Osteoblast (primary cell): ENCODE results near the gene TRPV3. TPM values are rescaled to one million over a fixed set of nuclear protein-coding genes. Genes with fewer than 3 reads are reported as not detected.

ENCODE experiments used
- DNase-seq: peaks from one replicate; pipeline ENCODE4 v3.0.0; 2011; ENCODE audit warnings: low spot score, mixed read lengths; ENCODE audit not compliant: insufficient read length; ENCODE audit errors: missing footprints
- H2AFZ ChIP-seq: 2 replicates; pipeline ENCODE4 v1.6.0; 2011; ENCODE audit warnings: mild to moderate bottlenecking, low read length
- H3K27ac ChIP-seq: 2 replicates; pipeline ENCODE4 v1.5.1; 2011; ENCODE audit warnings: mild to moderate bottlenecking, low read depth, low read length, moderate library complexity
- H3K27me3 ChIP-seq: 2 replicates; pipeline ENCODE4 v1.6.0; 2012; ENCODE audit warnings: mild to moderate bottlenecking, control low read depth, inconsistent platforms, low read length, moderate library complexity; ENCODE audit not compliant: insufficient read depth
- H3K36me3 ChIP-seq: 2 replicates; pipeline ENCODE4 v1.5.1; 2011; ENCODE audit warnings: mild to moderate bottlenecking, low read length, control low read depth, moderate library complexity; ENCODE audit not compliant: insufficient read depth
- H3K4me1 ChIP-seq: 2 replicates; pipeline ENCODE4 v1.5.1; 2011; ENCODE audit warnings: mild to moderate bottlenecking, low read length, control low read depth, moderate library complexity; ENCODE audit not compliant: insufficient read depth
- H3K4me2 ChIP-seq: 2 replicates; pipeline ENCODE4 v1.6.0; 2011; ENCODE audit warnings: mild to moderate bottlenecking, low read length; ENCODE audit not compliant: insufficient read depth
- H3K4me3 ChIP-seq: fragments of 200-600 bp; sonication (generic); 3 replicates; pipeline ENCODE4 v1.5.1; 2012; ENCODE audit warnings: mild to moderate bottlenecking, low read length, inconsistent platforms; ENCODE audit not compliant: insufficient read depth
- H3K79me2 ChIP-seq: 2 replicates; pipeline ENCODE4 v1.6.0; 2012; ENCODE audit warnings: mild to moderate bottlenecking, low read length, control low read depth, inconsistent platforms; ENCODE audit not compliant: insufficient read depth
- H3K9me3 ChIP-seq: 2 replicates; pipeline ENCODE4 v1.5.1; 2011; ENCODE audit warnings: low read depth, low read length, control low read depth
- H4K20me1 ChIP-seq: 2 replicates; pipeline ENCODE4 v1.6.0; 2012; ENCODE audit warnings: mild to moderate bottlenecking, low read length, control low read depth; ENCODE audit not compliant: insufficient read depth
- total RNA-seq: library from RNA; depleted of rRNA; stranded (reverse); fragments of >200 nt; gene quantifications from 2 replicates; pipeline ENCODE4 v1.2.3, GENCODE V29; 2012
- TF ChIP-seq, protein P1 (sequence below): IDR thresholded peaks from 2 replicates; pipeline ENCODE4 v1.5.1; 2011; ENCODE audit warnings: mild to moderate bottlenecking, low read depth, low read length, moderate library complexity; ENCODE audit errors: extremely low read depth

The TRPV3 gene
- total RNA-seq, 1 donor: 0.36 TPM

- Histone ChIP-seq H3K27ac (no peak overlapping the region), H3K9me3 (no peaks in the 10 kb centered on the region), H3K4me2 (no peak overlapping the region), H4K20me1 (no peaks in the 10 kb centered on the region), H3K79me2 (no peaks in the 10 kb centered on the region), H3K4me3 (no peak overlapping the region), H3K4me1 (no peaks in the 10 kb centered on the region), H2AFZ (no peak overlapping the region), H3K27me3 (no peaks in the 10 kb centered on the region), H3K36me3 (no peaks in the 10 kb centered on the region)
- no peak for DNase-seq
- TF ChIP-seq, protein P1, sequence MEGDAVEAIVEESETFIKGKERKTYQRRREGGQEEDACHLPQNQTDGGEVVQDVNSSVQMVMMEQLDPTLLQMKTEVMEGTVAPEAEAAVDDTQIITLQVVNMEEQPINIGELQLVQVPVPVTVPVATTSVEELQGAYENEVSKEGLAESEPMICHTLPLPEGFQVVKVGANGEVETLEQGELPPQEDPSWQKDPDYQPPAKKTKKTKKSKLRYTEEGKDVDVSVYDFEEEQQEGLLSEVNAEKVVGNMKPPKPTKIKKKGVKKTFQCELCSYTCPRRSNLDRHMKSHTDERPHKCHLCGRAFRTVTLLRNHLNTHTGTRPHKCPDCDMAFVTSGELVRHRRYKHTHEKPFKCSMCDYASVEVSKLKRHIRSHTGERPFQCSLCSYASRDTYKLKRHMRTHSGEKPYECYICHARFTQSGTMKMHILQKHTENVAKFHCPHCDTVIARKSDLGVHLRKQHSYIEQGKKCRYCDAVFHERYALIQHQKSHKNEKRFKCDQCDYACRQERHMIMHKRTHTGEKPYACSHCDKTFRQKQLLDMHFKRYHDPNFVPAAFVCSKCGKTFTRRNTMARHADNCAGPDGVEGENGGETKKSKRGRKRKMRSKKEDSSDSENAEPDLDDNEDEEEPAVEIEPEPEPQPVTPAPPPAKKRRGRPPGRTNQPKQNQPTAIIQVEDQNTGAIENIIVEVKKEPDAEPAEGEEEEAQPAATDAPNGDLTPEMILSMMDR: no peak
Observed at GRCh38 chr17:3479988-3480387, 77.6 kb downstream of the TRPV3 start.

DNA sequence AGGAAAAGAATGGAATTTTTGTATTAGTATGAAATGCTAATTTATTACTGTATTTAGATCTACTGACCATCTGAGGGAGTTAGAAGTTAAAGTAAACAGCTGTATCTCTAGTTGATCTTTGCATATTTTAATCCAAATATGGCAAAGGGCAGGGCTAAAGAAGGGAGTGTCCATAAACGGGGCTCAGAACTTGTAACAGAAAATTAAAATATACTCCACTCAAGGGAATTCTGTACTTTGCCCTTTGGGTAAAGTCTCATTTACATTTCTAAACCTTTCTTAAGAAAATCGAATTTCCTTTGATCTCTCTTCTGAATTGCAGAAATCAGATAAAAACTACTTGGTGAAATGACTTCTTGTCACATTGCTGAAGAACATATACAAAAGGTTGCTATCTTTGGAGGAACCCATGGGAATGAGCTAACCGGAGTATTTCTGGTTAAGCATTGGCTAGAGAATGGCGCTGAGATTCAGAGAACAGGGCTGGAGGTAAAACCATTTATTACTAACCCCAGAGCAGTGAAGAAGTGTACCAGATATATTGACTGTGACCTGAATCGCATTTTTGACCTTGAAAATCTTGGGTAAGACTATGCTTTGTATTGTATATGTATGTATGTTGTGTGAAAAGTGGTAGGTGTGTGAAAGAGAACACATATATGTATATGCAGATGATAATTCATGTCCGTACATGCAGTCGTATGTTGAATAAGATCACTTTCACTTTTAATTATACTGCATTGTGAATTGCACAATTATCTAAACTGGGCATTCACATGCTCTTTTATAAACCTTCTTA is 81.6 kb downstream of the TRPV3 start, which contains the start of gene ASPA:
Gene ASPA (plus strand): TSS at position 186 of the 799 bp plus-strand sequence. CDS start 163 bp downstream, at position 349.
- Histone ChIP-seq H2AFZ (peak within 1 kb of the TSS; percentile 82), H3K4me1 (no peaks in the 10 kb centered on the region), H3K27ac (no peak within 1 kb of the TSS), H3K4me2 (peak within 1 kb of the TSS; percentile 83), H3K36me3 (no peaks in the 10 kb centered on the region), H3K9me3 (no peaks in the 10 kb centered on the region), H3K27me3 (no peaks in the 10 kb centered on the region), H3K4me3 (peak within 1 kb of the TSS; percentile 76), H3K79me2 (no peaks in the 10 kb centered on the region), H4K20me1 (no peaks in the 10 kb centered on the region)
- DNase-seq: no peak
- TF ChIP-seq, protein P1: no peak

- TF ChIP-seq, protein P1: no peak
- Histone ChIP-seq H2AFZ (no peak overlapping the region), H3K36me3 (no peaks in the 10 kb centered on the region), H3K9me3 (no peaks in the 10 kb centered on the region), H3K27me3 (no peaks in the 10 kb centered on the region), H3K79me2 (no peaks in the 10 kb centered on the region), H3K27ac (no peak overlapping the region), H3K4me1 (no peaks in the 10 kb centered on the region), H4K20me1 (no peaks in the 10 kb centered on the region), H3K4me2 (peak overlapping the region; percentile 83), H3K4me3 (no peak overlapping the region)
- no peak for DNase-seq
Observed at GRCh38 chr17:3475251-3475685, 82.3 kb downstream of the TRPV3 start.

DNA sequence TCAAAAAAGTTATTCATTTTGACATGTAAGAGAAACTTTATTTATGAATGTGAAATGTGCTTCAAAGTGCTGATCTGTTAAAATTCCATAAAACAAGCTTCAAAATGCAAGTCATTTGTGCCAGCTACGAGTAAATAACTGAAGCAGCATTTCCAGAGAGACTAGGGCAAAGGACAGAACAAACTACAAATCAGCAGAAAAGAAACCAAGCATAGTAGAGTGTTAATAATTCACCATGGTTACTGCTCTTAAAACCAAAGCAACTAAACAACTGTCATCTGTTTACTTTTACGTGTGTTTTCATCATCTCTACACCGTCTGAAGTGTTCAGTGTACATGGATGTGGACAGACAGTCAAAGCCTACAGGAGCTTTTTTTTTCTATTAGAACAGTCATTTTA is 83.4 kb downstream of the TRPV3 start:
- no peaks in the 10 kb centered on the region for H3K36me3 ChIP-seq
- no peaks in the 10 kb centered on the region for H4K20me1 ChIP-seq
- no peak overlapping the region for H3K27ac ChIP-seq
- peak overlapping the region; percentile 26 for H3K4me2 ChIP-seq
- H2AFZ ChIP-seq: no peak overlapping the region
- TF ChIP-seq, protein P1: no peak
- no peaks in the 10 kb centered on the region for H3K4me1 ChIP-seq
- no peak for DNase-seq
- no peak overlapping the region for H3K4me3 ChIP-seq
- no peaks in the 10 kb centered on the region for H3K79me2 ChIP-seq
- no peaks in the 10 kb centered on the region for H3K9me3 ChIP-seq
- H3K27me3 ChIP-seq: no peaks in the 10 kb centered on the region
